GM08714 (cell line): Measurements from ENCODE around the gene ISYNA1.
"Not testable (repeated sequence)": the region's sequence is repeated elsewhere in the genome, so short reads cannot be mapped to it uniquely, and the experiment has no call there.

ENCODE experiments used
- H3K4me3 ChIP-seq: fragments of 200-500 bp; sonication (Bioruptor generic); 2 replicates; pipeline ENCODE4 v1.5.1; 2014; ENCODE audit warnings: mild to moderate bottlenecking, low read length, inconsistent platforms
- ZNF274 ChIP-seq: IDR thresholded peaks from 2 replicates; pipeline ENCODE4 v1.6.1; 2012; ENCODE audit warnings: mild to moderate bottlenecking, low read depth, low read length

Gene ISYNA1

DNA sequence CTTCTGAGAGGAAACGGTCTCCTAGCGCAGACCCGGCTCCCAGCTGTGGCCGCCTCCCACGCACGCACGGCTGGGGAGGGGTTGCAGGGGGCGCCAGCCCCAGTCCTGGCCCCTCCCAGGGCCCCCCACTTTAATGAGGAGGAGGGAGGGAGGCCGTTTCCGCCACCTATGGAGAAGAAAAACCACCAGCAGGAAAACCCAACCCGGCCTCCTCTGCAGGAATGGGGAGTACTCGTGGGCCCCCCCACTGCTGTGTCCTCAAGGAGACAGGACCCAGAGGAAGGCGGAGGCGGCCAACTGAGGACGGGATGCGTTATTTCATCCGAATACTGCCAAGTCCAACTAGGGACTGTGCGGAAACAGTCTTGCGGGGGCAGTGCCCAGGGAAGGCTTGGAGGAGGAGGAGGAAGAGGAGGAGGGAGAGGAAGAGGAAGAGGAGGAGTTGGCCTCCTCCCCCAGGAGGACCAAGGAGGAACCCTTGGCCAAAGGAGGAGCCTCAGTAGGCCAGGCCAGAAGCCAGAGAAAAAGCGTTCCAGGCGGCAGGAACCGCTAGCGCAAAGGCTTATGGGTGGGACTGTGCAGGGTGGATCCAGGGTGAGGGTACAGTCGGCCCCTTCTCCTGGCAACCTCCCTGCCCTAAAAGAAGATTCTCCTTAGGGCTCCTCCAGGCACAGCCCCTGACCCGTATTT is 22.6 kb downstream of the ISYNA1 start:
- no peak overlapping the region; the same call in 1 of the 2 replicates for H3K4me3 ChIP-seq
- TF ChIP-seq ZNF274, result no peak

DNA sequence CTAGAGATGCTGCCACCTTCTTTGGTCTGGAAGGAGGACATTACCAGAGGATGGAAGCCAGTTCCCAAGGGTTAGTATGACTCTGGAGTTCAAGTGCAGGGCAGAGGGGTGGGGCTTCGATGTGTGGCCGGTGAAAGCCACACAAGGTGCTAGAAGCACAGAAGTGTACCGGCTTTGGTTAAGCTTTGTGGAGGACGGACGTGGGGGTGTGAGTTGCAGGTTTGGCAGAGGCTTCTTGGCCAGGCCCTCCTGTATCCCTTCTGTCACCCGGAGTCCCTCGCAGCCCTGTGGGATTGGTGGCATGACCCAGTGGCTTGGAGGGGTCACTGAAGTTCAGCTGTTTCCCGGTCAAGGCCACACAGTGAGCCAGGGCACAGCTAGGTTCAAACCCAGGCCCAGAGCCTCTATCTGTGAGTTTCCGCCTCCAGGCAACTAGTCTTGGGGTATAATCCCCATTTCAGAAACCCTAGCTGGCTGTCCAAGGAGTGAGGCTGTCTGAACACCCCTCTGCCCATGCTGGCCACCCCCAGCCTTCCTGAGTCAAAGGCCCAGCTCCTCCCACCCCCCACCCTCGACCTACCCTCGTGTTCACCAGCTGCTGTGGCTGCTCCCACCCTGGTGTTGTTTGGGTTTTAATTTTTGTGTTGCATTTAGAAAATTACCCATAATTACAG is 23.3 kb downstream of the ISYNA1 start:
- no peak overlapping the region for H3K4me3 ChIP-seq
- TF ChIP-seq ZNF274, result no peak

DNA sequence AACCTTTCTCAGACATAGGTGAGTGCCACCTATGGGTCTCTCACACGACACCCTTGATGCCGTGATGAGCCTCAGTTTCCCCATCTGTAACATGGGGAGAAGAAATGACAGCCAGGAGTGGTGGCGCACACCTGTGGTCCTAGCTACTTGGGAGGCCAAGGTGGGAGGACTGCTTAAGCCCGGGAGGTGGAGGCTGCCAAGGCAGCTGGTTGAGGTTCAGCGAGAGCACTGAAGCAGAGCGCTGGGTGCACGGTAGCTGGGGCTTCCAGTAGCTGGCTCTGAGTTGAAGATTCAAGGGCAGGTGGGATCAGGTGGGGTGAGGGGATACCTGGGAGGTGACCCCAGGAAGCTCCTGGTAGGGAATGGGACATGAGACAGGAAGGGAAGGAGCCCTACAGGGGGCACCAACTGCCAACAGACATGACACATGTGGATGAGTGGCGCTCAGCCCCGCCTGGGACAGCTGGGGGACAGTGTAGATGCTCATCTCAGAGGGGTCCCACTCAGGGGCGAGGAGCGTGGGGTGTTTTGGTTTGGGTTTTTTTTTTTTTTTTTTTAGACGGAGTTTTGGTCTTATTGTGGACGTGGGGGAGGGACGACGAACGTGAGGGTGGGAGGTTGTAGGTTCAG is 25.2 kb downstream of the ISYNA1 start:
- H3K4me3 ChIP-seq, result no peak overlapping the region
- no peak for TF ChIP-seq ZNF274

DNA sequence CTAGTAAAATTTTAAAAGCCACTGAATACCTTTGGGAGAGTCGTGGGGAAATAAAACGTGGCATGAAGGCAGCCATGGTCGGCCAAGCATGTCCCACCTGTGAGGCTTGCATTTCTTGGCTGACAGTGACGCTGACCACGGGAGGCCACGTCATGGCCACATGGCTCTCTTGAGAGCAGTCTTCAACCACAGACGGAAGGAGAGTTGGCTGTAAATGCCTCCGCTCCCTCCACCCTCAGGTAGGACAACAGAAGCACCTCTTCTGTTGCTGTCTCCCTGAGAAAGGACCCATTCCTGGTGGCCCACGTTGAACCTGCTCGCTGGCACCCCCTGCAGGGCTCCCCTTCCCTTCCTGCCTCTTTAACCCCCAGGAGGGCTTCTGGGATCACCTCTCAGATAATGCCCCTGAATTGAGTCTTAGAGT is 29.9 kb downstream of the ISYNA1 start:
- no peak for TF ChIP-seq ZNF274
- H3K4me3 ChIP-seq, result no peak overlapping the region

DNA sequence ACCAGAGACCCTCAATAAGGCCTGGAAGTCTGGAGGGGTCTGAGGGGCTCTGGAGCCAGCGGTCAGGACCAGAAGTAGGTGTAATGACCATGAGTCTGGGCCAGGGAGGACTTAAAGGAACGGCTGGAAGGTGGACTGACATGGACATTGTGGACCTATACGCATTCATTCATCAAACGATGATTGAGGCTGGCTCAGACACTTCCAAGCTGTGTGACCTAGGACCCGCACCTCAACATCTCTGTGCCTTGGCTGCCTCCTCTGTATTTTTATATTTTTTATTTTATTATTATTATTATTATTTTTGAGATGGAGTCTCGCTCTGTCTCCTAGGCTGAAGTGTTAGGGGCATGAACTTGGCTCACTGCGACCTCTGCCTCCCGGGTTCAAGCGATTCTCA is 31.2 kb downstream of the ISYNA1 start:
- no peak overlapping the region for H3K4me3 ChIP-seq
- no peak for TF ChIP-seq ZNF274

DNA sequence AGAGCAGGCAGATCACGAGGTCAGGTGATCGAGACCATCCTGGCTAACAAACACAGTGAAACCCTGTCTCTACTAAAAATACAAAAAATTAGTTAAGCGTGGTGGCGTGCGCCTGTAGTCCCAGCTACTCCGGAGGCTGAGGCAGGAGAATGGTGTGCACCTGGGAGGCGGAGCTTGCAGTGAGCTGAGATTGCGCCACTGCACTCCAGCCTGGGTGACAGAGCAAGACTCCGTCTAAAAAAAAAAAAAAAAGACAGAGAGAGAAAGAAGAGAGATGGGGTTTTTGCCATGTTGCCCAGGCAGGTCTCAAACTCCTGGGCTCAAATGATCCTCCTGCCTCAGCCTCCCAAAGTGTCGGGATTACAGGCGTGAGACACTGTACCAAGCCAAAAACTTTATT is 32.2 kb downstream of the ISYNA1 start:
- not testable (repeated sequence) for H3K4me3 ChIP-seq

DNA sequence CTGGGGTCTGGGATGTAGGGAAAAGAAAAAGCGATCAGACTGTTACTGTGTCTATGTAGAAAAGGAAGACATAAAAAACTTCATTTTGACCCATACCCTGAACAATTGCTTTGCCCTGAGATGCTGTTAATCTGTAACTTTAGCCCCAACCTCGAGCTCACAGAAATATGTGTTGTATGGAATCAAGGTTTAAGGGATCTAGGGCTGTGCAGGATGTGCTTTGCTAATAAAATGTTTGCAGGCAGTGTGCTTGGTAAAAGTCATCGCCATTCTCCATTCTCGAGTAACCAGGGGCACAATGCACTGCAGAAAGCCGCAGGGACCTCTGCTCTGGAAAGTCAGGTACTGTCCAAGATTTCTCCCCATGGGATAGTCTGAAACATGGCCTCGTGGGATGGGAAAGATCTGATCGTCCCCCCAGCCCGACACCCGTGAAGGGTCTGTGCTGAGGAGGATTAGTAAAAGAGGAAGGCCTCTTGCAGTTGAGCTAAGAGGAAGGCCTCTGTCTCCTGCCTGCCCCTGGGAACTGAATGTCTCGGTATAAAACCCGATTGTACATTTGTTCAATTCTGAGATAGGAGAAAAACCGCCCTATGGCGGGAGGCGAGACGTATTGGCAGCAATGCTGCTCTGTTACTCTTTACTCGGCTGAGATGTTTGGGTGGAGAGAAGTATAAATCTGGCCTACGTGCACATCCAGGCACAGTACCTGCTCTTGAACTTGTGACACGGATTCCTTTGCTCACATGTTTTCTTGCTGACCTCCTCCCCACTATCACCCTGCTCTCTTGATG is 35.3 kb downstream of the ISYNA1 start:
- not testable (repeated sequence) for H3K4me3 ChIP-seq

DNA sequence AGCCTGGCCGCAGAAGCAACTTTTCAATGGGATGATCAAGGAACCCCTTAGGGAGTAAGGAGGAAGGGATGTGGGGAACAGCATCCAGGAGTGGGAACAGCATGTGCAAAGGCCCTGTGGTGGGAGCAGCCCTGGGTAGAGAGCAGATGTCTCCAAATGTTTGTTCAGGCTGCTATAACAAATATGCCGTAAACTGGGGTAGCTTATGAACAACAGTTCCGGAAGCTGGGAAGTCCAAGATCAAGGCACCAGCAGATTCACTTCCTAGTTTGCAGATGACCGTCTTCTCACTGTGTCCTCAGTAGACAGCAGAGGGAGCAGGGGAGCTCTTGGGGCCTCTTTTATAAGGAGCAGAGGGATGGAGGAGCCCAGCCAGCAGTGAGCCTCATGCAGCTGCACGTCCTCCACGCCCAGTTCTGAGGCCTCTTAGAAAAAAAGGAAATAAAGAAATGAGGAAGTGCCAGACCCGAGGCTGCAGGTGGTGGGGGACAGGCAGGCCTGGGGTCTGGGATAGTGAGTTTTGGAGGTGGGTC is 36.3 kb downstream of the ISYNA1 start:
- TF ChIP-seq ZNF274, result no peak
- H3K4me3 ChIP-seq, result no peak overlapping the region; the same call in 1 of the 2 replicates

DNA sequence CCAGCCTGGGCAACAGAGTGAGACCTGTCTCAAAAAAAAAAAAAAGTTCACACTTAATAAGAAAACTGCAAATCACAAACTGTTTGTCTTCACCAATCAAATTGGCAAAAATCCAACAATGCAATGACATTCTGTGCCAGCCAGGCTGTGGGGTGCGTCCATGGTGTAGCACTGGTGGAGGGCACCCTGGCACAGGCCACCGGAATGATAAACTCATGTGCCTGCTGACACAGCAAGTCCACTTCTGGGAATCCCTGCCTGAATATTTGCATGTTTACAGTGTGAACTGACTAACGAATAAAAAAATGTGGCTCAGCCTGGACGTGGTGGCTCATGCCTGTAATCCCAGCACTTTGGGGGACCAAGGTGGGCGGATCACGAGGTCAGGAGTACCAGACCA is 38.9 kb downstream of the ISYNA1 start:
- TF ChIP-seq ZNF274, result no peak
- H3K4me3 ChIP-seq, result no peak overlapping the region

DNA sequence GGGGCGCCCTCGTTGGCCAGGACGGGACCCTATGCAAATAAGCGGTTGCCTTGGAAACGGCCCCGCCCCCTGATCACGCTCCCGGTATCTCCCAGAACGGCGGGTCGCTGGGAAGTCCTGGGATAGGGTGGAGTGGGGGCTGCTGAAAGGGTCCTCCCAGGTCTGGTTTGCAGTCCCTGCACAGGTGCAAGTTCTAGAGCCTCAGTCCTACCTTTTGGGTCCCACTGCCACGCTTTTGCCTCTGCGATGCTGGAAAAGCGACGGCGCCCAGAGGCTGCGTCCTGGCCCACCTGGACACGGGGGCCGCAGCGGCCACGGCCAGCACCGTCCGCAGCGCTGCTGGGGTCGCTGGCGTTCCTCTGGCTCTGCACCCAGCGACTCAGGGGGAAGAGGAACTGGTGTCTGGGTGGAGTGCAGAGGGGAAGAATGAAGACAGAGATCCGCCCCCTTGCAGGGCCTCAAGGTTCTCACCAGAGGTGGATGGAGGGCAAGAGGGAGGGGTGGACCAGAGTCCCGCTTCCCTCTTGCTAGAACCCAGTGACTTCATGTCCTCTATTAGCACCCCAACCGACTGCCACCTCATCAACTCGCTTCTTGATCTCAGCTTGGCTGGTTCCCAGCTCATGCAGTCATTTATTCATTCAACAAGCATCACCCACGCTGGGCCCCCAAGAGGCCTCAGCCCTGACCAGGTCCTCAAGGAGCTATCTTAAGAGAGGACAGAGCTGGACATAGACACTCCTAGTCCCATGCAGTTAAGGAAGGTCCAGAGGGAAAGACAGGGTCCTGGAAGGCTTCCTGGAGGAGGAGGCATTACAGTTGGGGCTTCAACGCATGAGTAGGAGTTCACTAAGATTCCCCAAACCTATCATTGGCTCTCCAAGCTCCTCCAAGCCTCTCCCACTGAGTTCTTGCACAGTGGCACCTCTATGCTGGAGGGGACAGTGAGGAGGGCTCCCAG is 40.4 kb downstream of the ISYNA1 start, which contains the start of gene LRRC25:
Gene LRRC25 (minus strand): TSS at position 381 of the 961 bp plus-strand sequence. CDS start 659 bp downstream, outside the sequence.
- H3K4me3 ChIP-seq, result peak within 1 kb of the TSS; percentile 7; the same call in 1 of the 2 replicates
- TF ChIP-seq ZNF274, result no peak

DNA sequence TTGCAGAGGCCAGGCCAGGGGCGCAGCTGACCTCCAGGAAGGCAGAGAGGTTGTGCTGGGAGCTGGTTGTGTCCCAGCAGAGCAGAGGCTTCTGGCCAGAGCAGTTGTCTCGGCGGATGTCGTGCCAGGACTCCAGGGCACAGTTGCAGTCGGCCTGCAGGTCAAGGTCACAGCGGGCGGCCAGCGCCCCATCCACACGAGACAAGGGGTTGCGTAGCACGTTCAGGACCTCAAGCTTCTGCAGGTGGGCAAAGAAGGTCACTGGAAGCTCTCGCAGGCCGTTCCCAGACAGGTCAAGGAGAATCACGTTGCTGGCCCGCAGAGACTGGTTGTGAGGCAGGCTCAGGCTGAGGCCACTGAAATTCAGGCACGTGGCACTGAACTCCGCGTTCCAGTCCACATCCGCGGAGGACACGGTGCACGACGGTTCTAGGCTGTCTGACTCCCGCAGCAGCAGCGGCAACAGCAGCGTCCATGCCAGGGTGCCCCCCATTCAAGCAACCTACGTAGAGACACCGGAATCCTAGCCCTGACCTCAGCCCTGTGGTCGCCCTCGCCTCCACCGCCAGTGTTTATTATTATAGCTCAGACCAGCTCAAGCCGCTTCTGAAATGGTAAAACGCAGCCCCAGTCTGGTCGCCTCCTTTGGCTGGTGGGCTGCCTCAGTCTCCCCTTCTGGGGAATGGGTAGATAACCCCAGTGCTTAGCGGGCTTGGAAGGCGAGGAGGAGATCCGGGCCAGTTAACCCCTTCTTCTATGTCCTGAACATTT is 41.3 kb downstream of the ISYNA1 start:
- H3K4me3 ChIP-seq, result no peak overlapping the region; the same call in 1 of the 2 replicates
- TF ChIP-seq ZNF274, result no peak

DNA sequence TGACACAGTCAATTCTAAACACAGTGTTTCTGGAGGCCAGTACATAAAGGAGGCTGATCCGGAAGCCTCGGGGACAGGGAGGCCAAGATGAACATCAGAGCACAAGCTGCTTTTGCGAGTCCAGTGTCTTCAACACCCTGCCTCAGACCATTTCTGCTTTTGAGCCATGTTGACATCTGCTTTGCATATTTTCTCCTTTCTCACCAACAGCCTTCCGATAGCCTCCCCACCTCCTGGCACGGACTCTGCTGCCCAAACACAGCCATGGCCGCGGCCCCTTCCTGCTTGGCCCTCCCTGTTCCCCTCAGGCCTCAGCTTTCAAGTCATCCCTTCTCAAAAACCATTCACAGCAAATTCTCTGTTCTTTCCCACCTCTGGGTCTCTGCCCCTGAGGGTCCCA is 44.1 kb downstream of the ISYNA1 start:
- no peak overlapping the region for H3K4me3 ChIP-seq

More for the DNA sequence above, 44.1 kb downstream of the ISYNA1 start:
- no peak for TF ChIP-seq ZNF274
